ENCODE results near the gene BANK1. TPM values are rescaled to one million over a fixed set of nuclear protein-coding genes. Genes with fewer than 3 reads are reported as not detected.
A peak's percentile ranks its signal among the peaks of the same experiment; 100 is the strongest.

The BANK1 gene
- total RNA-seq, 1 donor from 2014 or later, result 12.6 TPM

DNA sequence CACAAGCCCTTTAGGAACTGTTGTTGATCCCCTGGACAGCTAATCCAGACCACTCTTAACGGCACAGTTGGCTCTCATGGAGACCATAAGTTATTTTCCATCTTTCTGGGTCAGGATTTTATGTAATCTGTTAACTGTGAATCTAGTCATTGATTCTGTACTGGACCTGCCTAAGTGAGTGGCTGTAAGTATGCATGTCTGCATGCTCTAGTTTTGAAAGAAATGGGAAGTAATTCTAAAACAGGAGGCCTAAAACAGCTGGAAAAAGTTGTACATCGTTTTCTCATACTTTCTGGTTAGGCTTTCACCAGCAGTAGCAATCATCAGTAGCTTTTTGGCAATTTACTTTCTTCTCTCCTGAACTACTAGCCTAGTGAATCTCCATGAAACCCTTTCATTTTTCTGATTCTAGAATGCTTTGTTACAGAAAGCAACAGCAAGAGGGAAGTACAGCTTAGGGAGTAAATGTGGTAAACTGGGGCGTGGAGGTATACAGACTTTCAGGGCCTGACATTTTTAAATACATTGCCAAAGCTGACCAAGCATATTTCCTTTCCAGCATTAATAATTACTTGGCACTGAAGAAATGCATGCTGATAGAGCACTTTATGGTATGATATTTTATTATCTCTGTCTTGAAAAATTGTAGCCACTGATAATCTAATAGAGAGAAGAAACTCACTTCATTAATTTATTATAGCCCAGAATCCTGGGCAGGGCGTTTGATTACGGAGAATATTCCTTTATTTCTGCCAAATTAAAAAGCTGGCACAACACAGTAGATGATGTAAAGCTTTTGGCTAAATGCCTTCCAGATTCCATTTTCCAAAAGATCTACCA, 202.7 kb downstream of the BANK1 start:
- intact Hi-C loops (cut with DNase I), result no loop called here
- TF ChIP-seq, protein P1, sequence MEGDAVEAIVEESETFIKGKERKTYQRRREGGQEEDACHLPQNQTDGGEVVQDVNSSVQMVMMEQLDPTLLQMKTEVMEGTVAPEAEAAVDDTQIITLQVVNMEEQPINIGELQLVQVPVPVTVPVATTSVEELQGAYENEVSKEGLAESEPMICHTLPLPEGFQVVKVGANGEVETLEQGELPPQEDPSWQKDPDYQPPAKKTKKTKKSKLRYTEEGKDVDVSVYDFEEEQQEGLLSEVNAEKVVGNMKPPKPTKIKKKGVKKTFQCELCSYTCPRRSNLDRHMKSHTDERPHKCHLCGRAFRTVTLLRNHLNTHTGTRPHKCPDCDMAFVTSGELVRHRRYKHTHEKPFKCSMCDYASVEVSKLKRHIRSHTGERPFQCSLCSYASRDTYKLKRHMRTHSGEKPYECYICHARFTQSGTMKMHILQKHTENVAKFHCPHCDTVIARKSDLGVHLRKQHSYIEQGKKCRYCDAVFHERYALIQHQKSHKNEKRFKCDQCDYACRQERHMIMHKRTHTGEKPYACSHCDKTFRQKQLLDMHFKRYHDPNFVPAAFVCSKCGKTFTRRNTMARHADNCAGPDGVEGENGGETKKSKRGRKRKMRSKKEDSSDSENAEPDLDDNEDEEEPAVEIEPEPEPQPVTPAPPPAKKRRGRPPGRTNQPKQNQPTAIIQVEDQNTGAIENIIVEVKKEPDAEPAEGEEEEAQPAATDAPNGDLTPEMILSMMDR (IDR thresholded peaks at IDR 0.05), result no peak
- H3K27me3 ChIP-seq, result no peaks in the 10 kb centered on the region
- no peak overlapping the region for H3K4me3 ChIP-seq
- H3K4me1 ChIP-seq, result no peaks in the 10 kb centered on the region
- no peak overlapping the region for H3K27ac ChIP-seq
- no peaks in the 10 kb centered on the region for H3K9me3 ChIP-seq
- no peak for ATAC-seq
- DNase-seq, result no peak
- H3K36me3 ChIP-seq, result no peaks in the 10 kb centered on the region

DNA sequence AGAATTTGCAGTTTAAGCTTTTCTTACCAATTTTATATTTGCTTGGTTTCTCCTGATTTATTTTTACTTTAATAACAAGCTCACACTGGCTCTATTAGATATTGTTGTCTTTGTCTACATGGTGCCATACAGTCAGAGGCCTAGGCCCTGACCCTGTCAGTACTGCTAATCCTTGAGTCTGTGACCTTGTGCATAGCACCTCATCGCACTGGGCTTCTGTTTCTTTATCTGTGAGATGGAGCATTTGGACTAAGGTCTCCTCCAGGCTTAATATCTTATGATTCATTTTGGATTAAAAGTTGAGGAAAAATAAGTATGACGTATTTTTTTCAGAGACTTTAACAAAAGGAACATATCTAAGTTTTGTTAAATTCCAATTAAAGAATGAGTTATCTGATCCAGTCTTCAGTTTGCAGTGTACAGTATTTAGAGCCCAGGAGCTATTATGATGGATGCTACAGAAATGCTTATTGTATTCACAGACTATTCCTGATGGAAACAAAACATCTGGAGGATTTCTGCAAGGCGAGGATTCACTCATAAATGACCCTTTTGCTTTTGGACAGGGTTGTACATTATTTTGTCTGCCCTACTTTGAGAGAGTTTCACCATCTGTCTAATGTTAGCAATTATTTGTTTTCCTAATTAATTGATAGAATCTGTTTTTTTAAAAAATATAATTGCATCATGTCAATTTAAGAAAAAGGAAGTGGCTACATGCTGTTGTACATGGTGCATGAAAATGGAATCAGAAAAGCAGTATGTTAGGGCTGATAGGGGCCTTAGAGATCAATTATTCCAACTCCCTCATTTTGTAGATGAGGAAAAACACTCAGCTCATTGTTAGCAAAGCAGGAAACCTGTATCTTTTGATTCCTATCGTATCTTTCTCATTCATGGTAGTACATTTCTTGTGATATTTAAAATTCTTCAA, 203.6 kb downstream of the BANK1 start:
- peak; percentile 42 for ATAC-seq

DNA sequence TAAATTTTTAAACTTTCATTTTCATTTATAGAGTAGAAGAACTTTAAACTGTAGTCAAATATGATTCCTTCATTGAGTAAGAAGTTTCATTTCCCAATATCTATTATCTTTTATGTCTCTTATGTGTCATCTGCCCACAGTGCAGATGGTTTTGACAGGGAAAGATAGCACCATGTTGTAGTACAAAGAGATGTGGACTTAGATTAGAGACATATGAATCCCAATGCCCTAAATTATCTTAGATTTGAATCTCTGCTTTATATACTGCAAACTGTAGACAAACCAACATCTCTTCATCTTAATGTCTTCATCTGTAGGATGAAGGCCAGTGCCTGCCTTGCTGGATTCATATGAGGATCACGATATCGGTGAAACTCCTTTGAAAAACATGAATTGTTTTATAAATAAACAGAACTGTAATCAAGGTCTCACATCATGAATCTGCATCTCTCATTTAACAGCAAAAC, 217.5 kb downstream of the BANK1 start:
- intact Hi-C loops (cut with DNase I), result no loop called here
- no peaks in the 10 kb centered on the region for H3K4me1 ChIP-seq
- no peaks in the 10 kb centered on the region for H3K27me3 ChIP-seq
- TF ChIP-seq, protein P1 (IDR thresholded peaks at IDR 0.05), result no peak
- no peak overlapping the region for H3K4me3 ChIP-seq
- H3K9me3 ChIP-seq, result no peaks in the 10 kb centered on the region
- ATAC-seq (no peak), DNase-seq (no peak)
- H3K36me3 ChIP-seq, result no peaks in the 10 kb centered on the region
- no peak overlapping the region for H3K27ac ChIP-seq

More for the DNA sequence above, 203.6 kb downstream of the BANK1 start:
- Histone ChIP-seq H3K27ac (no peak overlapping the region), H3K4me1 (no peaks in the 10 kb centered on the region), H3K4me3 (no peak overlapping the region), H3K36me3 (no peaks in the 10 kb centered on the region), H3K9me3 (no peaks in the 10 kb centered on the region), H3K27me3 (no peaks in the 10 kb centered on the region)
- intact Hi-C loops (cut with DNase I), result no loop called here
- TF ChIP-seq, protein P1 (IDR thresholded peaks at IDR 0.05), result no peak
- DNase-seq, result no peak

DNA sequence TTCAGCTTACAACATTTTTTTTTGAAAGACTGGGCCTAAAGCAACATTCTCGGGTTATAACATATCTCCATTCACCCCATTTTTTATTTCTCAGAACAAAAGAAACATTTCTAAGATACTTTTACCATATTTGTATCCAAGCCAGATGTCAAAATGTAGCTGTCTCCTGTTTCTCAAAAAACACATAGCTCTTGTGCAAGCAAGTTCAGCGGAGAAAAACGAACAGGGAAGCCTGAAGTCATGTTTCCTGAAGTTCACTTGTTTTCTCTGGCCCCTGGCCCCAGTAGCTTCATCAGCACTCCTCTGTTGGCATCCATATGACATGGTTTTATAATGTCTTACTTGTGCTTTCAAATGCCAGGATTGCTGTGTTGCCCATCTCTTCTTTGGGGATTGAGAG, 218.2 kb downstream of the BANK1 start:
- intact Hi-C loops (cut with DNase I), result no loop called here
- Histone ChIP-seq H3K4me3 (no peak overlapping the region), H3K36me3 (no peaks in the 10 kb centered on the region), H3K27me3 (no peaks in the 10 kb centered on the region), H3K9me3 (no peaks in the 10 kb centered on the region), H3K4me1 (no peaks in the 10 kb centered on the region), H3K27ac (no peak overlapping the region)
- TF ChIP-seq, protein P1 (IDR thresholded peaks at IDR 0.05), result no peak
- DNase-seq, result no peak
- ATAC-seq, result no peak

DNA sequence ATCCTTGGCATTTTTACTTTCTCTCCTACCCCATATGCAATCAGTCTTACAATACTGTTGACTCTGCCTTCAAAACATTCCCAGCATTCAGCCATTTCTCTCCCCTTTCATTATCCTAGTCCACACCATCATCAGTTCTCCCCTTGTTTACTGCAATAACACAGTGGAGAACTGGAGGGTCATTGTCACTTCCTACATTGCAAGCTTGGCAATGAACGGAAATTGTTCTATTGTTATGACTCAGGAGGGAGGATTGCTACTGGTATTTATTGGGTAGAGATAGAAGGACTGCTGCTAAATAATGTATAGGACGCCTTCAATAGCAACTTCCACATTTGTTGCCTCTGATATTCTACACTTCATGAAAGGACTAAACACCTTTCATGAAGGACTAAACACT, 231.8 kb downstream of the BANK1 start:
- intact Hi-C loops (cut with DNase I), result no loop called here
- no peaks in the 10 kb centered on the region for H3K4me1 ChIP-seq
- TF ChIP-seq, protein P1 (IDR thresholded peaks at IDR 0.05), result no peak

More for the DNA sequence above, 231.8 kb downstream of the BANK1 start:
- no peaks in the 10 kb centered on the region for H3K36me3 ChIP-seq
- no peak overlapping the region for H3K27ac ChIP-seq
- no peak for ATAC-seq
- H3K9me3 ChIP-seq, result no peaks in the 10 kb centered on the region
- no peak overlapping the region for H3K4me3 ChIP-seq
- DNase-seq, result no peak
- no peaks in the 10 kb centered on the region for H3K27me3 ChIP-seq
